Right lobe of liver (tissue), 6 donors: ENCODE measurements around the gene CDH15. TPM values are rescaled to one million over a fixed set of nuclear protein-coding genes. Genes with fewer than 3 reads are reported as not detected.
A peak's percentile ranks its signal among the peaks of the same experiment; 100 is the strongest.

Experiments
- ATAC-seq, 4 donors: fragments of 200-7000 bp; cut with Tn5 transposase; one replicate each; pipeline ENCODE4 v1.9.1; 2020; ENCODE audit warnings: mild to moderate bottlenecking in 4 of 4, moderate library complexity in 4 of 4
- DNase-seq, 3 donors: peaks; one replicate each; pipeline ENCODE4 v3.0.0-alpha.2; 2020
- H3K27ac ChIP-seq, 3 donors: fragments of 200-600 bp; one replicate each; pipeline ENCODE4 v1.8.0; 2022
- H3K27me3 ChIP-seq, 2 donors: fragments of 200-600 bp; one replicate each; pipeline ENCODE4 v1.8.0; 2022
- H3K36me3 ChIP-seq, 4 donors: fragments of 200-600 bp; sonication (generic) in 1 of 4; one replicate each; pipeline versions ENCODE4 v1.5.1 to v1.8.0; 2017 to 2022; ENCODE audit warnings: control low read depth in 1 of 4
- H3K4me1 ChIP-seq, 4 donors: fragments of 200-600 bp; sonication (generic) in 1 of 4; one replicate each; pipeline versions ENCODE4 v1.5.1 to v1.8.0; 2017 to 2022; ENCODE audit warnings: control low read depth in 1 of 4
- H3K4me3 ChIP-seq, 3 donors: fragments of 200-600 bp; one replicate each; pipeline ENCODE4 v1.8.0; 2022
- H3K9me3 ChIP-seq, 4 donors: fragments of 200-600 bp; sonication (generic) in 1 of 4; one replicate each; pipeline versions ENCODE4 v1.5.1 to v1.8.0; 2017 to 2022; ENCODE audit warnings: control low read depth in 1 of 4
- POLR2A ChIP-seq: fragments of 450-650 bp; IDR thresholded peaks from one replicate; pipeline ENCODE4 v1.6.1; 2017; ENCODE audit warnings: antibody characterized with exemption, mild to moderate bottlenecking
- WGBS: methylation state at CpG from one replicate; pipeline ENCODE4 v1.1.6; 2018; ENCODE audit warnings: low coverage, low lambda C conversion rate; ENCODE audit not compliant: insufficient coverage; ENCODE audit errors: missing lambda C conversion rate; 5-methylcytosine and 5-hydroxymethylcytosine counted together
- intact Hi-C, 2 donors: fragments of 100-400 bp; cut with DNase I; formaldehyde crosslinking; loops; one replicate each; pipeline versions ENCODE4 v1.11.2 to v1.14.1; 2022
- long read RNA-seq: library from polyadenylated mRNA; unstranded; transcript quantifications from one replicate; pipeline ENCODE4 v2.0.0, GENCODE V29; 2019
- total RNA-seq, 6 experiments: library from RNA; depleted of rRNA in 2 of 6; stranded (reverse); fragments of >200 nt in 2 of 6; fragmentation: NEBNext Ultra II Directional in 3 of 6; extraction: Animal tissue kit (Norgen Biotek cat#: 25700) in 3 of 6; gene quantifications; one replicate each; pipeline versions ENCODE4 v1.1.0 to v1.2.4, GENCODE V29; 2016 to 2023
- TF ChIP-seq, protein P1 (sequence below), 4 donors: fragments of 200-600 bp in 3 of 4; fragments of 450-650 bp in 1 of 4; IDR thresholded peaks; one replicate each; pipeline versions ENCODE4 v1.5.1 to v1.8.0; 2016 to 2022; ENCODE audit warnings: antibody characterized with exemption in 4 of 4, mild to moderate bottlenecking in 2 of 4
- donor health status: DM: no; HTN: yes; CAD: no.
- donor health status: DM: no; HTN: no; CAD: no.
- donor health status: DM: no; HTN: no; CAD: no.
- donor health status: DM: no; HTN: yes; CAD: no.
- donor health status: DM: no; HTN: yes; CAD: no.

The CDH15 gene, protein sequence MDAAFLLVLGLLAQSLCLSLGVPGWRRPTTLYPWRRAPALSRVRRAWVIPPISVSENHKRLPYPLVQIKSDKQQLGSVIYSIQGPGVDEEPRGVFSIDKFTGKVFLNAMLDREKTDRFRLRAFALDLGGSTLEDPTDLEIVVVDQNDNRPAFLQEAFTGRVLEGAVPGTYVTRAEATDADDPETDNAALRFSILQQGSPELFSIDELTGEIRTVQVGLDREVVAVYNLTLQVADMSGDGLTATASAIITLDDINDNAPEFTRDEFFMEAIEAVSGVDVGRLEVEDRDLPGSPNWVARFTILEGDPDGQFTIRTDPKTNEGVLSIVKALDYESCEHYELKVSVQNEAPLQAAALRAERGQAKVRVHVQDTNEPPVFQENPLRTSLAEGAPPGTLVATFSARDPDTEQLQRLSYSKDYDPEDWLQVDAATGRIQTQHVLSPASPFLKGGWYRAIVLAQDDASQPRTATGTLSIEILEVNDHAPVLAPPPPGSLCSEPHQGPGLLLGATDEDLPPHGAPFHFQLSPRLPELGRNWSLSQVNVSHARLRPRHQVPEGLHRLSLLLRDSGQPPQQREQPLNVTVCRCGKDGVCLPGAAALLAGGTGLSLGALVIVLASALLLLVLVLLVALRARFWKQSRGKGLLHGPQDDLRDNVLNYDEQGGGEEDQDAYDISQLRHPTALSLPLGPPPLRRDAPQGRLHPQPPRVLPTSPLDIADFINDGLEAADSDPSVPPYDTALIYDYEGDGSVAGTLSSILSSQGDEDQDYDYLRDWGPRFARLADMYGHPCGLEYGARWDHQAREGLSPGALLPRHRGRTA
- 1 to 10 TPM in 1 of 6 experiments, under 1 TPM in 4, not detected in 1; 0.12 to 3.3 (median 0.15) TPM for total RNA-seq
- long read RNA-seq: 0 reads

DNA sequence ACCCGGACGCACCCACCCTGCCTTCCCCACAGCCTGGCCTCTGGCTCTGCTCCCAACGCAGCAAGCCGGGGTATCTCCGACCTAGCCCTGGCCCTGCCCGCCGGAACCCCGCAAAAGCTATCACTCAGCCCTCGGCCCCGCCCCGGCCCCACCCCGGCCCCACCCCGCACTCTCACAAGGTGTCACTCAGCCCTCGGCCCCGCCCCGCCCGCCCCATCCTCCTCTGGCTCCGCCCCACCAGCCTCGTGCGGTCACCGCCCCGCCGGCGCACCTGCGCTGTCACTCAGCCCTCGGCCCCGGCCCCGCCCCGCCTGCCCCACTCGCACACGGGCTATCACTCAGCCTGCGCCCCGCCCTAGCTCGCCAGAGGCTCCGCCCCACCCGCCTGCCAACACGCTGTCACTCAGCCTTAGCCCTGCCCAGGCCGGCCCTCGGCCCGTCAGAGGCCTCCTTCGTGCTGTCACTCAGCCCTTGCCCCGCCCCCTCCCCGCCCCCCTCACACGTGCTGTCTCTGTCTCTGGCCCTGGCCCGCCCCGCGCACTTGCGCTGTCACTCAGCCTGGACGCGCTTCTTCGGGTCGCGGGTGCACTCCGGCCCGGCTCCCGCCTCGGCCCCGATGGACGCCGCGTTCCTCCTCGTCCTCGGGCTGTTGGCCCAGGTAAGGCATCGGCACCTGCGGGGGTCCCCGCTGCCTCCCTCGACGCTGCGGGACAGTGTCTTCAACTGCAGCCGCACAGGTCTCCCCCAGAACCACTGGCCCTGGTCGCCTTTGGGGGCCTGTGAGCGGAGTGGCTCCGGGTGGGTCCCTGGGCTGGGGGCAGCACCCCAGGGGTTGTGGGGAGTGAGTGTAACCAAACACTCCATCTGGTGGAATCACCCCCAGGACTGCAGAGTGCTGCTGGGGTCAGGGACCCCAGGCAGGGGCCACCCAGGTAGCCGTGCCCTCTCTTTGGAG lies at the start of gene CDH15:
CDH15 (plus strand) TSS at position 533 of the 955 bp plus-strand sequence; CDS start at position 617, 84 bp downstream.
- peaks cover 0 to 8% (median 0%) of the 10 kb centered on the region in 4 donors for H3K4me1 ChIP-seq
- TF ChIP-seq, protein P1, sequence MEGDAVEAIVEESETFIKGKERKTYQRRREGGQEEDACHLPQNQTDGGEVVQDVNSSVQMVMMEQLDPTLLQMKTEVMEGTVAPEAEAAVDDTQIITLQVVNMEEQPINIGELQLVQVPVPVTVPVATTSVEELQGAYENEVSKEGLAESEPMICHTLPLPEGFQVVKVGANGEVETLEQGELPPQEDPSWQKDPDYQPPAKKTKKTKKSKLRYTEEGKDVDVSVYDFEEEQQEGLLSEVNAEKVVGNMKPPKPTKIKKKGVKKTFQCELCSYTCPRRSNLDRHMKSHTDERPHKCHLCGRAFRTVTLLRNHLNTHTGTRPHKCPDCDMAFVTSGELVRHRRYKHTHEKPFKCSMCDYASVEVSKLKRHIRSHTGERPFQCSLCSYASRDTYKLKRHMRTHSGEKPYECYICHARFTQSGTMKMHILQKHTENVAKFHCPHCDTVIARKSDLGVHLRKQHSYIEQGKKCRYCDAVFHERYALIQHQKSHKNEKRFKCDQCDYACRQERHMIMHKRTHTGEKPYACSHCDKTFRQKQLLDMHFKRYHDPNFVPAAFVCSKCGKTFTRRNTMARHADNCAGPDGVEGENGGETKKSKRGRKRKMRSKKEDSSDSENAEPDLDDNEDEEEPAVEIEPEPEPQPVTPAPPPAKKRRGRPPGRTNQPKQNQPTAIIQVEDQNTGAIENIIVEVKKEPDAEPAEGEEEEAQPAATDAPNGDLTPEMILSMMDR (IDR thresholded peaks at IDR 0.05): no peak
- TF ChIP-seq POLR2A: no peak
- H3K27me3 ChIP-seq: peaks cover 0 to 9% of the 10 kb centered on the region in 2 donors
- 4% methylated on average over 4 of the region's 74 CpGs for WGBS
- DNase-seq (peak; percentile 89 to 94 (median 91)), ATAC-seq (peak; percentile 85 to 92 (median 88))
- no peak within 1 kb of the TSS for H3K27ac ChIP-seq
- intact Hi-C loops: no loop called here
- no peak within 1 kb of the TSS for H3K4me3 ChIP-seq
- no peaks in the 10 kb centered on the region for H3K36me3 ChIP-seq
- H3K9me3 ChIP-seq: no peaks in the 10 kb centered on the region

DNA sequence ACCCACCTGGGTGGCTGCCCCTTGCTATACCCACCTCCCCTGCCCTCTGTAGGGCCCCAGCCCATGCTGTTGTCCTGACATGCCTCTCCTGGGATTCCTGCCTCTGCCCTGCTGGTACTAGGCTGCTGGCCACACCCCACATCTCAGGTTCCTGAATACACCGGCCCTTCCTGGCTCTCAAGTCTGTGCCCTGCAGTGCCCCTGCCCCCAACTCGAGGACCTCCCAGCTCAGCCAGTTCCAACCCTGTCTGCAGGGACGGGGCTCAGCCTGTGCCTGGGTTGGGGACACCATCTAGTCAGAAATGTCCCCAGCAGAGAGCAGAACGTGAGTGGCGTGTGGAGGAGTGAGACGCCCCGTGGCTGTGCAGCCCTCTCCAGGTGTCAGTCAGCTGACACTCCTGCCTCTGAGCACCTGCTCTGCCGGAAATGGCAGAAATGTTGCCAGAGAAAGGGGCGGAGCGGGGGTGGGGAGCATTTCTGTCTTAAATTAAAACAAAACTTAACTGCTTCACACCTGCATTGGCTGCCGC lies 49.2 kb upstream of the CDH15 start:
- TF ChIP-seq, protein P1 (IDR thresholded peaks at IDR 0.05): no peak
- TF ChIP-seq POLR2A: no peak
- DNase-seq (peak in 2 of 3 donors; percentile 17 to 46), ATAC-seq (no peak)
- no peaks in the 10 kb centered on the region for H3K4me1 ChIP-seq
- no peak overlapping the region for H3K4me3 ChIP-seq
- 69% methylated on average over 9 of the region's 11 CpGs for WGBS
- H3K36me3 ChIP-seq: no peaks in the 10 kb centered on the region
- H3K9me3 ChIP-seq: no peaks in the 10 kb centered on the region
- intact Hi-C loops: no loop called here
- no peaks in the 10 kb centered on the region for H3K27me3 ChIP-seq
- no peak overlapping the region for H3K27ac ChIP-seq

DNA sequence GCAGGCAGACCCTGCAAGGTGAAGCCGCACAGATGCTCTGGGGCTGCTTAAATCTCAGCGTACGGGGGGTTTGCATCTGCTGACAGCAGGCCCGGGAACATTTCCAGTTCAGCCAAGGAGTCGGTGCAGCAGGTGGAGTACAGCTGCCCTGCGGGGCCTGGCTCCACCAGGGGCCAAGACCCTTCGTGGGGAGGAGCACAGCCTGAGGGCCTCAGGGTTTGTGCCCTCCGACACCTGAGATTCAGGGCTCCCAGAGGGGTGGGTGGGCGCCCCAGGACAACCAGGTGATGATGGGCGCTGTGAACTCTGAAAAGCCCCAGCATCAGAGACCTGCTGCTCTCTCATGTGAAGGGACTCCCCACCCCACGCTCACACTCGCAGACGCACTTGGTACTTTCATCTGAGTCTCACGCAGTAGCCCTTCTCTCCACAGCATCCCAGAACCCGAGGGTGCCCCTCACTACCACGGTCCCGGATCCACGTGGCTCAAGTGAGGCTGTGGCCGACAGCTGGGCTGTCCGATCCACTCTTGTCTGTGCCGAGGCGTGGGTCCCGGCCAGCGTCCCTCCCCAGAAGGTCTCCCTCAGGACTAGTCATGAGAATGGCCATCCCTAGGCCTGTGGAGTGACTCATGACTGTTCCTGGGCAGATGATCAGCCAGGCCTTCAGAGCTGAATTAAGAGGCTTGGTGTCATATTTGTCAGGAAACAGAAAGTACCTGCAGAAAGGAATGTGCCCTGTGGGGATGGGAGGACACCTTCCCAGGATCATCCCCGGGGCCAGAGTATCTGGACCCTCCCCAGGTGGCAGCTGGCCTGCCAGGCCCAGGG lies 48.3 kb upstream of the CDH15 start:
- intact Hi-C loops: no loop called here
- H3K4me3 ChIP-seq: no peak overlapping the region
- H3K36me3 ChIP-seq: no peaks in the 10 kb centered on the region
- H3K27ac ChIP-seq: no peak overlapping the region
- TF ChIP-seq, protein P1 (IDR thresholded peaks at IDR 0.05): no peak
- no peak for TF ChIP-seq POLR2A
- H3K9me3 ChIP-seq: no peaks in the 10 kb centered on the region
- DNase-seq (peak in 1 of 3 donors; percentile 34), ATAC-seq (no peak)
- no peaks in the 10 kb centered on the region for H3K4me1 ChIP-seq
- H3K27me3 ChIP-seq: no peaks in the 10 kb centered on the region
- WGBS: 90% methylated on average over 2 of the region's 25 CpGs
